KMS-11 (cell line): ENCODE measurements around the gene MEF2A.

Experiments used
- H2AFZ ChIP-seq: fragments of 200-600 bp; sonication (generic); 2 replicates; pipeline ENCODE4 v1.6.1; 2016; ENCODE audit warnings: antibody characterized with exemption, mixed run types, low read depth
- H3K27ac ChIP-seq: fragments of 200-600 bp; sonication (generic); 2 replicates; pipeline ENCODE4 v1.6.1; 2016; ENCODE audit warnings: mild to moderate bottlenecking, mixed run types
- H3K27me3 ChIP-seq: fragments of 200-600 bp; sonication (generic); 2 replicates; pipeline ENCODE4 v1.6.1; 2017; ENCODE audit warnings: mild to moderate bottlenecking, low read depth, mixed run types, moderate library complexity; ENCODE audit not compliant: insufficient read depth
- H3K36me3 ChIP-seq: fragments of 200-600 bp; sonication (generic); 2 replicates; pipeline ENCODE4 v1.6.1; 2017; ENCODE audit warnings: mild to moderate bottlenecking, mixed run types; ENCODE audit not compliant: insufficient read depth
- H3K4me1 ChIP-seq: fragments of 200-600 bp; sonication (generic); 2 replicates; pipeline ENCODE4 v1.6.1; 2016; ENCODE audit warnings: mild to moderate bottlenecking, low read depth, mixed run types; ENCODE audit not compliant: poor library complexity, severe bottlenecking
- H3K4me2 ChIP-seq: fragments of 200-600 bp; sonication (generic); 2 replicates; pipeline ENCODE4 v1.7.0; 2016; ENCODE audit warnings: mild to moderate bottlenecking, mixed run types
- H3K4me3 ChIP-seq: fragments of 200-600 bp; sonication (generic); IDR thresholded peaks from 2 replicates; pipeline ENCODE4 v1.6.1; 2017; ENCODE audit warnings: low read depth, low read length, mixed read lengths; ENCODE audit not compliant: insufficient read depth
- H3K79me2 ChIP-seq: fragments of 200-600 bp; sonication (generic); 2 replicates; pipeline ENCODE4 v1.6.1; 2016; ENCODE audit warnings: low read depth, mixed run types; ENCODE audit not compliant: insufficient read depth
- H3K9ac ChIP-seq: fragments of 200-600 bp; sonication (generic); 2 replicates; pipeline ENCODE4 v1.6.1; 2016; ENCODE audit warnings: mild to moderate bottlenecking, mixed run types
- H4K20me1 ChIP-seq: fragments of 200-600 bp; sonication (generic); 2 replicates; pipeline ENCODE4 v1.6.1; 2016; ENCODE audit warnings: mild to moderate bottlenecking, mixed run types; ENCODE audit not compliant: insufficient read depth
- TF ChIP-seq, protein P1 (sequence below): fragments of 200-600 bp; sonication (generic); conservative IDR thresholded peaks from 2 replicates; pipeline ENCODE4 v1.6.1; 2017; ENCODE audit warnings: low read depth, mild to moderate bottlenecking, antibody characterized with exemption, low read length, moderate library complexity, mixed read lengths

Gene MEF2A

DNA sequence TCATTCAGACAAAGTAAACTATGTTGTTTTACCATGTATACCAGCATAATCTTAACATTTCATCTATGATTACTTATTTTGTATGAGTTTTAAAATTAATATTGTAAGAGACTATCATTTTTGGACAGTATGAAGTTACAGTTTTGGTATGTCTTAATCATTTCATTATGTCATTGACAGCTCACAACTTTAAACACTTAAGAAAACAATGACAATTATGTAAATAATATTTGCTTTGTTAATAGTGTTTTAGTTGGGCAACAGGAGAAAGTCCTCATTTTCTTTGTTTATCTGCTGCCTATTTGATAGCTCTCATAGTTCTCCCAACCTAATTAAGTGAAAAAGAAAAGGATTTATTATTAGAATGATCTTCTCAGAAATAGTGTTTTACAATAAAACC, 80.2 kb downstream of the MEF2A start:
- H3K27me3 ChIP-seq: no peaks in the 10 kb centered on the region
- no peak overlapping the region for H2AFZ ChIP-seq
- TF ChIP-seq, protein P1, sequence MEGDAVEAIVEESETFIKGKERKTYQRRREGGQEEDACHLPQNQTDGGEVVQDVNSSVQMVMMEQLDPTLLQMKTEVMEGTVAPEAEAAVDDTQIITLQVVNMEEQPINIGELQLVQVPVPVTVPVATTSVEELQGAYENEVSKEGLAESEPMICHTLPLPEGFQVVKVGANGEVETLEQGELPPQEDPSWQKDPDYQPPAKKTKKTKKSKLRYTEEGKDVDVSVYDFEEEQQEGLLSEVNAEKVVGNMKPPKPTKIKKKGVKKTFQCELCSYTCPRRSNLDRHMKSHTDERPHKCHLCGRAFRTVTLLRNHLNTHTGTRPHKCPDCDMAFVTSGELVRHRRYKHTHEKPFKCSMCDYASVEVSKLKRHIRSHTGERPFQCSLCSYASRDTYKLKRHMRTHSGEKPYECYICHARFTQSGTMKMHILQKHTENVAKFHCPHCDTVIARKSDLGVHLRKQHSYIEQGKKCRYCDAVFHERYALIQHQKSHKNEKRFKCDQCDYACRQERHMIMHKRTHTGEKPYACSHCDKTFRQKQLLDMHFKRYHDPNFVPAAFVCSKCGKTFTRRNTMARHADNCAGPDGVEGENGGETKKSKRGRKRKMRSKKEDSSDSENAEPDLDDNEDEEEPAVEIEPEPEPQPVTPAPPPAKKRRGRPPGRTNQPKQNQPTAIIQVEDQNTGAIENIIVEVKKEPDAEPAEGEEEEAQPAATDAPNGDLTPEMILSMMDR: no peak
- H3K4me2 ChIP-seq: no peak overlapping the region
- no peak overlapping the region for H3K9ac ChIP-seq
- H4K20me1 ChIP-seq: no peaks in the 10 kb centered on the region
- H3K79me2 ChIP-seq: no peaks in the 10 kb centered on the region
- no peak overlapping the region for H3K27ac ChIP-seq
- peaks cover 3% of the 10 kb centered on the region; the same call in 1 of the 2 replicates for H3K36me3 ChIP-seq
- no peaks in the 10 kb centered on the region for H3K4me1 ChIP-seq
- no peak overlapping the region for H3K4me3 ChIP-seq

DNA sequence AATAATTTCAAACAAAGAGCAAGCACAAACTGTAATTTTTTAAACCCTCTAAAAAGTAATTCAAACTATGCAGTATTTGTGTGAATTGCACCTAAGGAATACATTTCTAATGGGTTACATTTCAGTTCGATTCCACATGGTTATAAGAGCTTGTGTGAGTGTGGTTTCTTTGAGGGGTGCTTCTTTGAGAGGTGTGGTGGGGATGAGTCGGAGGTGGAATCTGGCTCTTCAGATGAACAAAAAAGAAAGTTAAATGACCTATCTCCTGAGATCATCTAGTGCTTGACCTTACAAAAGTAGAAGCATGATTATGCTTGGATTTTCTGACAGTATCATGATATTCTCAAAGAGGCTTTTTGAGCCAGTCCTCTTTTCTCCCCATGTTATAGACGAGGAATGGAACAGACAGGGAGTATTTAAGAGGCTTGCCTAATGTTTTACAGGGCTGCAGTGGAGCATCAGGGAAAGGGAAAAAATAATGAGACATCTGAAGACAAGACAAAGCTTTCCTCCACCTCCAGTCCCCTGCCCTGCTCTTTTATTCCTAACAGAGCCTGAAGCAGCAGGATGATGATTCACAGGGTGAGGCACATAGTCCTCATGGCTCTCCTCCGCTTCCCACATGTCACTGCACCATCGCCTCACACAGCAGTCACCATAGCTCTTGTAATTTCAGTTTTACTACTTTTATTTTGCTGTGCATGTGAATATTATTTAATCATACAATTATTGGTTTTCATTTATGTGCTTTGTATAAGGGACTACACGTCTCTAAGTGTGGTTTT, 85.4 kb downstream of the MEF2A start:
- TF ChIP-seq, protein P1: no peak
- Histone ChIP-seq H3K27me3 (no peaks in the 10 kb centered on the region), H3K79me2 (no peaks in the 10 kb centered on the region), H3K4me1 (no peaks in the 10 kb centered on the region), H4K20me1 (no peaks in the 10 kb centered on the region), H3K4me3 (no peak overlapping the region), H3K9ac (no peak overlapping the region), H3K36me3 (no peaks in the 10 kb centered on the region), H3K4me2 (no peak overlapping the region), H2AFZ (no peak overlapping the region), H3K27ac (no peak overlapping the region)

DNA sequence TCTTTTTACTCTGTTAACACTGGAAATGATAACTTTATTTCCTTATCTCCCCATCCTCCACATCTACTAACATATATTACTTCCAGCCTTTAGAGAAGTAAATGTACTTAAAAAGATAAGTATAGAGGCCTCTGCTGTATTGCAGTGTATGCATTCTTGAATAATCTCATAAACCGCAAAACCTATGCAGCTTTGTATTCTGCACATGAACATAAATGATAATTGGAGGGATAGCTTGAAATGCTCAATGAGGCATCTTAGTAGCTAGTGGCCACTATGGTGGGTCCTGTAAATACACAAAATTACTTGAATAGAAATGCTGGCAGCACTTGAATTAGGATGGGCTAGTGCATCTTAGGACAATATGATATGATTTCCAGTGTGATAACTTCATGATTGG, 90.4 kb downstream of the MEF2A start:
- Histone ChIP-seq H3K79me2 (no peaks in the 10 kb centered on the region), H3K4me1 (no peaks in the 10 kb centered on the region), H3K9ac (no peak overlapping the region), H4K20me1 (no peaks in the 10 kb centered on the region), H2AFZ (no peak overlapping the region), H3K4me3 (no peak overlapping the region), H3K4me2 (no peak overlapping the region), H3K36me3 (no peaks in the 10 kb centered on the region), H3K27ac (no peak overlapping the region), H3K27me3 (no peaks in the 10 kb centered on the region)
- TF ChIP-seq, protein P1: no peak

DNA sequence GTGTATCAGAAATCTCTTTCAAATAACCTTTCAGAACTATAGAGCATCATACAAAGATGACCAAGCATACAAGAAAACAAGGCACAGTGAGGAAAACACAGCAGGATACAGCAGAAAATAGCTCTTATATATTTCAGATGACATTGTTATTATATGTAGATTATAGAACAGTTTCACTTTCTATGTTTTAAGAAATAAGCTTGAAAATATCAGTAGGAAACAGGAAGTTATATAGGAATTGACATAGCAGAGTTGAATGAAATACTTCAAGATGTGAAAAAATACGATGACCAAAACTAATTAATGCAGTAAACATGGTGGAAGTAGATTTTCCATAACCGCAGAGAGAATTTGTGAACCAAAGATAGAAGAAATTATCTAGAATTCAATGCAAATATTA, 92.2 kb downstream of the MEF2A start:
- TF ChIP-seq, protein P1: no peak
- Histone ChIP-seq H3K4me2 (no peak overlapping the region), H3K79me2 (no peaks in the 10 kb centered on the region), H3K4me1 (no peaks in the 10 kb centered on the region), H3K36me3 (no peaks in the 10 kb centered on the region), H4K20me1 (no peaks in the 10 kb centered on the region), H3K9ac (no peak overlapping the region), H3K4me3 (no peak overlapping the region), H2AFZ (no peak overlapping the region), H3K27ac (no peak overlapping the region), H3K27me3 (no peaks in the 10 kb centered on the region)
